GM10847 (cell line): ENCODE measurements around the gene KIF26B.

Experiments used
- POLR2A ChIP-seq: IDR thresholded peaks from 2 replicates; pipeline ENCODE4 v1.6.1; 2011; ENCODE audit not compliant: insufficient read length; ENCODE audit errors: extremely low read depth

KIF26B gene

DNA sequence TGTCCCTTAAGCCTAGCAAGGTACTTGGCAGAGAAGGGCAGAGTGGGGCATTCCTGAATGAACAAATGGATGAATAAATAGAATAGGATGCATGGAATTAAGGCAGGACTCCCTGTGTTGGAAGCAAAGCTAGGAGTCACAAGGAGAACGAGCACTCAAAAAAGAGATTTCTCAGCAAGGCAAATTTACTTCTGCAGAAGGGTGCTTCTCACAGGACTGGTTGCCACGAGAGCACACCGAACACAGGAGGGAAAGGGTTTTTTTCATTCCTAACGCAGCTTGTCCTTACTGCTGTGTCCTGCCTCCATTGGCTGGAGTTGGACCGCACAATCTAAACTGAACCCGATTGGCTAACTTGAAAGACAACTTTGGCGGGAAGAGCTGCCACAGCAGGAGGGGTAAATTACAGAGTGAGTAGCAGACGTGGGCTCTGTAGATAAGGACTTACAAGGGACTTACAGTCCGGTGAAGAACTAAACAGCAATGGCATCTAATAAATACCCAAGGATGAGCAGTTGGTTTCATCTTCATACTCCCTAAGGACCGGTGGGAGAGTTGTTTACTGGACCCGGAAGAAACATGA is 52.4 kb downstream of the KIF26B start:
- TF ChIP-seq POLR2A: no peak

DNA sequence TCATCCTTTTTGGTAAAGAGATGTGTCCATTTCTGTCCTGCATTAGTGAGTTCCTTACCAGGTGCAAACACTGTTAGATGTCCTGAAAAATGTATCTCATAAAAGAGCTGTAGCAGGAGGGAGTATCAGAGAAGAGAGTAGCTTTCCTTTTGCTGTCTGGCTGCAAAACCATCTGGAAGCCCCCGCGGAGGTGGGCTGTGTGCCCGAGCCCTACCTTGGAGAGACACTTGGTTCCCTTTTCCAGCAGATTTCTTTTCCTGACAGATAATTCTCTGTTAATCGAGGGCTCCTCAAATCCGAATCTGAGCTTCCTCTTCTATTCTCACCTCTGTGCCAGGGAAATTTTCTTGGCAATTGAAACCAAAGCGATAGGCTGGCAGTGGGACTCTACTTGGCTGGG is 53.0 kb downstream of the KIF26B start:
- TF ChIP-seq POLR2A: no peak

DNA sequence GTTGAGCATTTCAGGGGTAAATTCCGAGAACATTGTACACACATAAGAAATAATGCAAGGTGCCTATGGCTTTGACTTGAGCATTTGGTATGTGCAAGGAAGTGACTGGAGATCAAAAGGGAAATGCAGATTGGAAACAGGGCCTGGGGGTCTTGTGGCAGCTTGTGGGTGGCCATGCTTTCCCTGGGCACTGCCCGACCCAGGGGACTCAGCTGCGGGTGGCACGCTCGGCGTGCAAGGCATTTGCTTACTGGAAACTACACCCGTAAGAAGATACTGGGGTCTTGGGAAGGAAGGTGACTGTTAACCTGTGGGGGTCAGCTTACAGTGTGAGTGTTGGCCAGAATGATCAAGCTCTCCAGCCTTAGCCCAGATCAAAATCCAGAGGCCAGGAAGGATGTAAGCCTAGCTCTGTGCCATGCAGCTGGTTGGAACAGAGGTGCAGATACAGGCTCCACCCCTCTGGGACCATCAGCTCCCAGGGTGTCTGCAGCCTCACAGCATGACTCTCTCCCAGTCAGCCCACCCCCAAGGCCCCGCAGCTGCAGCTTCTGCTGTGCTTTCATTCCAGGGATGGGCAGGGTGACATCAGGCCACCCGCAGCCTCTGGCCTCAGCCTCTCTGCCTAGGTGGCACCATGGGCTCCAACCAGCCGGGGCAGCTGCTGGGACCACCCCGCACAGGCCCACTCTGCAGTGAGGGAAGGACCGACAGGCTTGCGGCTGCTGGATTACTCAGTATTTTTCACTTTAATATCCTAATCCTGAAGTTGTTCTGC is 55.1 kb downstream of the KIF26B start:
- TF ChIP-seq POLR2A: no peak

DNA sequence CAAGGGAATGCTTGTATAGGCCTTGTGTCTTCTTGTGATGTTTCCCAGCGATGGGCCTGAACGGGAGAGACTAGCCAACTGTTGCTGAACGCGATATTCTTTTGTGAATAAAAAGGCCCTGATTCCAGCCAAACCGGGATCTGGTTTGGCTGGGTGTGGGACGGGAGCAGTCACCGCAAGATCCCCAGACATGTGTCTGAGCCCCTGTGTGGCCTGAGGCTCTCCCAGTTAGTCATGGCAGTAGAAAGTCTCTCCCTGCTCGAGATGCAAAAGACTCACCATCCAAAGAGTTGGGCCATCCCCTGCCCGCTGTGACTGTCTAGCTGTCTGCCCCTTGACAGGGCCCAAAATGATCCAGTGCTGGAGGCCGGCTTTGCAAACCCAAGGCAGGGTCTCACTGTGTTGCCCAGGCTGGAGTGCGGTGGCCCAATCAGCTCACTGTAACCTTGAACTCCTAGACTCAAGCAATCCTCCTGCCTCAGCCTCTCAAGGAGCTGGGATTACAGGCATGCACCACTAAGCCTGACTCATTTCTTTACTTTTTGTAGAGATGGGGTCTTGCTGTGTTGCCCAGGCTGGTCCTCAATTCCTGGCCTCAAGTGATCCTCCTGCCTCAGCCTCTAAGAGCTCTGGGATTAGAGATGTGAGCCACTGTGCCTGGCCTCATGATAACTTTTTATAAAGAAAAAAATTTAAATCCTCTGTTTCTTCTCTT is 56.4 kb downstream of the KIF26B start:
- TF ChIP-seq POLR2A: no peak

DNA sequence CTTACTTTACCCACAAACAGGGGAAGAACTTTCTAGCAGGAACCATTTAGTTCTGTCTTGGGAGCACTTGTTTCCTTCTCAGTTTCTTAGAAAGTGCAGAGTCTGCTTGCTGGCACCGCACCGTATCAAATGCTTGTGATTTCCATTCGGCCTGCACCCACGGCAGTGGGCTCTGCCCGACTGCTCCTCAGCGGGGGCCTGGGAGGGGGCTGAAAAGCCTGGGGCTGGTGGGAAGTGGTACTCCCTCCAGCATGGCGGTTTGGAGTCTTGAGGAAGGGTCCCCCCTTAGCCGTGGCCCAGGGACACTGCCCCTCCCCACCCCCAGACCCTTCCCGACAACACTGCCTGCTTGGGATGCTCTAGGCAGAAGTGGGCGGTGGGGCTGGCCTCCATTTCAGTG is 57.0 kb downstream of the KIF26B start:
- TF ChIP-seq POLR2A: no peak

DNA sequence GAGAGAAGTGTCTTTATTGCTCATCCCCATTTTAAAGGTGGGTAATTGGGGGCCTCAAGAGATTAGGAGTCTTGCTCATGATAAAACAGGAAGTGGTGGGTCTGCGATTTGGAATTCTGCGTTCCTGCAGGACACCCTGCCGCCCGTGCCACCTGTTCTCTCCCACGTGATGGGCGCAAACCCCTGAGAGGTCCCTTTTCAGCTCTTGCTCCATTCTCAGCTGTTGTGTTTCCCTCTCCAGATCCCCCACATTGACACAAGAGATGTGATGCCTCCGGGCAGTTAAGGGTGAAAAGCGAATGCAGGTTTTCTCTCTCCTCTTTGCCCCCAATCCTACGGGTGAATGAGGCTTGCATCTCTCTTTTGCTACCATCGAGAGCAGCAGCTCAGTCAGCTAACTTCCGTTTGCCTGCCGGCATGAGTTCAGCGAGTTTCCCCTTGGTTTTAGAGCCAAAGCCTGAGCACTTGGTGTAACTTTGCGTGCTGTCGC is 57.5 kb downstream of the KIF26B start:
- TF ChIP-seq POLR2A: no peak

DNA sequence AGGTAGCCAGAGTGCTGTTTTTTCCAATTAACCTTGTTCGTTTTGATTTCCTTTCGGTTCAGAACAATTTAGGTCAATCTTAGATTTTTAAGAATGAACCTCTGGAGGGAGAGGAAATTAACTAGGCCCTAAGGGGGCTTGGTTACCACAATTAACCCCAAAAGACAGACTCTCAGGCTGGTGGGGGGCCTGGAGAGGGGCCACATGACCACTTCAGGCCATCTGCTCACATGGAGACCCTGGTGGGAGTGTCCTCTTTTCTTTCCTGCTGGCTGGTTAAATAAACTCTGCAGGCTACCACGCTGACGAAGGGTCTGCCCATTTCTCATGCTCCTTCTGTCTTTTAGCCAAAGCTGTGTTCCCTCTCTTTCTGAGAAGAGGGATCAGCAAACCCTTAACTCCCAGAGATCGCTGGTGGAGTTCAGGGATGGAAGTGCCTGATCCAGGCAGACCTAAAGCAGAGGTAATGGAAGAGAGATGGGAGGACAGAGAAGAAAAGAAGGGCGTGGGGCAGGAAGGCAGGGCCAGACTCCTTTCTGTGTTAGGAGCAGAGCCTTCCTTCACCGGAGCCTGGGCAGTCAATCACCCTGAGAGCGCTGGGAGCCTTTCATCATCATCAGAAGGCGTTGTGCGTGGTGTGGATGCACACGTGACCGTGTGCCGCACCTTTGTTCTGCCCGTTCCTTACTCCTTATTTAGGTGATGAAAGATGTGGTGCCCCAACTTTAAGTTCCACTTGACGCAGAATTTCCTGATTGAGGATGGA is 58.5 kb downstream of the KIF26B start:
- TF ChIP-seq POLR2A: no peak

DNA sequence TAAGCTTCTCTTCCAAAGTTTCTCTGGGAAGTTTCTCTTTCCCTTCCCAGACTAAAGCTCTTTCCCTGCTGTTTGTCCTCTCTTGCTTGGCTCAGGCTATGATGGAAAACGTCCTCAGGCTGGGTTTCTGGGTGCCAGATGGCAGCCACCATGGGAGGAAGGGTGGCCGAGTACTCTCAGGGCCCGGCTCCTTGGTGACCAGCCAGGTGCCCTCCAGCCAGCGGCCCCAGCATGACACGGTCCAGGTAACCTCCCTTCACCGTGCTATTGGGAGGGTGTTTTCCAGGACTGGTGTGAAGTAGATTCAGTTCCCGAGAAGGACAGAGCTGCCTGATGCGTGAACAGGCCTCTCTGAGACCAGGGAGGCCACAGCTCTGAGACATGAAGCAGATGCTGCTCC is 60.3 kb downstream of the KIF26B start:
- TF ChIP-seq POLR2A: no peak

DNA sequence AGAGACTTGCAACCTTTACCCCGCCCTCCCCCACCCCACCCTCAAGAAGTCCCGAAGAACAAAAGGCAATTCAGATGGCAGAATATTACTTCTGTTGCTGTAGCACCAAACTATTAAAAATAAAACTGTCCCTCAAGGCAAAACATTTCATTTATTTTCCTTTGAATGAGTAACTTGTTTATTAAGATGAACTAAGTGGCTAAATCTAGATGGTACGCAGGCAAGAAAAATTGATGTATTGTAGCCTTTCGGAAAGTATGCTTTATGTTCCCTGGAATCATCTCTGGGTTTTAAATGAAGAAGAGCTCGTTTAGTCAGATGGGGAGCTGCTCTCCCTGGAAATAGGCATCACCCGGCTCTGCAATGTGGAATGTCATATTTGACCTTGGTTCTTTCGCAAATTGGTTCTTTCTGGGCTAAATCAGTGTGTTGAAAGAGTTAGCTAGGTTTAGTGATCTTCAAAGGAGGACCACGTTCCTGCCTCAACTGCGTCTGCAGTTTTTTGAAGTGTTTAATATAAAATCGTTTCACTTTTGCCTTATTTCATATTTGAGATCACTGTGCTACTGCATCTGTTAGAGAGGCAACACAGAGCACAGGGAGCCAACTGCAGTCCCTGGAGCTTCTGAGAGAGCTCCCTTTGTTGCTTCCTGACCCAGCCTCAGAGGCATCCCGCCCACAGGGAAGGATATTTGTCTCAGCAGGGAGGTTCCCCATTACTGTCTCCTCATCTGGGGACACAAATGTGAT is 61.8 kb downstream of the KIF26B start:
- TF ChIP-seq POLR2A: no peak

DNA sequence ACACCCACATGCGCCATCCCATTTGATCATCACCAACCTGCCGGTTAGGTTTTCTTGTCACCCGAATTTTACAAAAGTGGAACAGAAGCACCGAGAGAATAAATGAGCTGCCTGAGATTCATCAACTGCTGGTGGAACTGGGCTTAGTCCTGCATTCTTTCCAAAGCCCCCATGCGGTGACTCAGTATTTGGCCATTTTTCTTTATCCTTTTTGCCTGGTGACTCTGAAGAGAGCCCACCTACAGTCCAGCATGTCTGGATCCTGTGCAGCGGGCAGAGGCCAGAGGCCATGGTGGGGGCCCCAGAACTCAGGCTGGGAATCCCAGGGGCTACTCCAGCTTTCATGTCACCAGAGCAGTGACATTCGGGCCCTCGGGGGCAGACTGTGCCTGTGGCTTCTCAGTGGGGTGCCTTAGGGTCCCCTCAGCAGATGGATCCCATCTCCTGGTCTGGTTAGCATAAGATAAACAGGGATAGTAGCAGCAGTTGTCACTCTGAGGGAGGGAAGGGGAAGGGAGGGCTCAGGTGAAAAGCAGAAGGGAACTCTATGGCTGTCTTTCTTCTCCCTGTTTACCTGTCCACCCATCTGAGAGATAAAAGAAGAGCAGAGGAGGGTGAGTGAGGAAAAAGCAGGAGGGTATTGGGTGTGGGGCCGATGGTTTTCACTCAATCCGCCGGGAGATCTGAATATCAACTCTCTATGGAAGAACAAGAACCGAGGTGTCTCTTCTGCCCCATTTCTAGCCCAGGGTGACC is 63.2 kb downstream of the KIF26B start:
- TF ChIP-seq POLR2A: no peak

DNA sequence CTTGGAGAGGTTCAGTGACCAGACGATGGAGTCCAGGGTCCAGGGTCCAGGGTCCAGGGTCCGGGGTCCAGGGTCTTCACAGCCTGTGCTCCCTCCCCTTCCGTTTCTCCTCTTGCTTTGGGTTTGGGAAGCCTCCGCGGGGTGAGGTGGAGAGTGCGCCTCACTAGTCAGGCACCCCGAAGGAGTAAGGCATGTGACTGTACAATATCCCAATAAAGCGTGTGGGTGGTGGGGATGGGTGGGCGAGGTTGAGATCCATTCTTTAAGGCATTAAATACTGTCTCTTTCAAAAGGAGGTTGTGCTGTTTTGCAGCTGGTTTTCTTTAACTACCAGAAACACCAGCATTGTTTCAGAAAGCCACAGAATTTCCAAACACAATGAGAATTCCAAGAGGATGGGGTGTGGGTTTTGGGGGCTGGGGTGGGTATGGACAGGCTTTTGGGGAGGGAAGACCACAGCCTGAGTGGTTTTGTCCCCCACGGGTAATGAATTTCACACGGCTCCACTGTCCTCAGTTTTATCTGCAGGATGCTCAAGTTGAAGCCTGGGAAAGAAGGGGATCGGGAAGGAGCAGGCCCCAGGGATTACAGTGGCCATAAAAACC is 65.7 kb downstream of the KIF26B start:
- no peak for TF ChIP-seq POLR2A

DNA sequence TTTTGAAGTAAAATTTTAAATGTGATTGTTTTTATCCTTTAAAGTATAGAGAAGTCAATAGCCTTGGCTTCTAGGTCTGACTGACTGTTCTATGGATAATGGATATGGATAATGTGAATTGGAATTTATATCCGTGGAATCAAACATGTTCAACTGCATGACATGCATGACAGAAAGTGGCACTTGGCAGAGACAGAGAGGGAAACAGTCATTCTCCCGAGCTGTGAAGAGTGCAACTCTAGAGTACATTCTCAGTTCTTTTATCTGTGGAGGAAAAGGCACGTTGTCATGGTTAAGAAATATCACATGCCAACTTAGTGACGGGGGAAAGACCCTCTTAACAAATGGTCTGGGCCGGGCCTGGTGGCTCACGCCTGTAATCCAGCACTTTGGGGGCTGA is 67.0 kb downstream of the KIF26B start:
- no peak for TF ChIP-seq POLR2A

DNA sequence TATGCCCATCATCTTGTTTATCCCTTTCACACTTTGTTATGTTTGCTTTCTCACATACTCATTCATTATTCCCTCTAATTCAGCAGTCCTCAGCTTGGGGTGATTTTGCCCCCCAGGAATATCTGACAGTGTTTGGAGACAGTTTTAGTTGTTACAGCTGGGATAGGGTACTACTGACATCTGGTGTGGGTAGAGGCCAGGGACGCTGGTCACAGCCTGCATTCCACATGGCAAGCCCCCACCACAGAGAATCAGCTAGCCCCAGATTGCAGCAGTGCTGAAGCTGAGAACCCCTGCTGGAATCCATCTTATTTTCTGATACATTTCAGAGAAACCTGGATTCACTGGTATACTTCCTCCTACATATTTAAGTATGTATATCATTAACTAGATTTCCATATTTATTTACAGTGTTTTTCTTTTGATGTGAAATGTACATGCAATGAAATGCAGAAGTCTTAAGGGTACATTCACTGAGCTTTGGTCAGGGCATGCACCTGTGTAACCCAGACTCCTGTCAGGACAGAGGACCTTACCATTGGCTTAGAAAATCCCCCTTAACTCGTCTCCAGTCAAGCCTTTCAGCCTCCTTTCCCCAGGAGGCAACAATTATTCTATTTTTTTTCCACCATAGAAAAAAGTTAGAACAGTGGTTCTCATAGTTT is 68.3 kb downstream of the KIF26B start:
- TF ChIP-seq POLR2A: no peak
